SK-N-SH treated with all-trans-retinoic acid at 6 μM for 48 hours (cell line): ENCODE measurements around the gene POLDIP3.

Source experiments
- ATAC-seq: fragments of 200-7000 bp; cut with Tn5 transposase; 3 replicates; pipeline ENCODE4 v1.9.1; 2020; ENCODE audit warnings: mild to moderate bottlenecking, moderate library complexity
- ARNTL ChIP-seq: fragments of 450-650 bp; formaldehyde crosslinking; IDR thresholded peaks from 2 replicates; pipeline ENCODE4 v1.5.0; 2020; ENCODE audit warnings: low read depth, mild to moderate bottlenecking, moderate library complexity, borderline replicate concordance
- CSDC2 ChIP-seq: fragments of 250-450 bp; sonication (Bioruptor Pico); IDR thresholded peaks from 2 replicates; pipeline ENCODE4 v1.5.0; 2020; ENCODE audit warnings: mild to moderate bottlenecking, moderate library complexity
- ESRRG ChIP-seq: fragments of 250-450 bp; sonication (Bioruptor Pico); IDR thresholded peaks from 2 replicates; pipeline ENCODE4 v1.6.1; 2021; ENCODE audit warnings: mild to moderate bottlenecking
- PPARA ChIP-seq: fragments of 250-450 bp; sonication (Bioruptor Pico); IDR thresholded peaks from 2 replicates; pipeline ENCODE4 v1.5.0; 2020; ENCODE audit warnings: mild to moderate bottlenecking, borderline replicate concordance
- RARB ChIP-seq: fragments of 250-450 bp; sonication (Bioruptor Pico); IDR thresholded peaks from 2 replicates; pipeline ENCODE4 v1.8.0; 2021; ENCODE audit warnings: mild to moderate bottlenecking, moderate library complexity
- SNAI2 ChIP-seq: fragments of 250-450 bp; sonication (Bioruptor Pico); IDR thresholded peaks from 2 replicates; pipeline ENCODE4 v1.5.0; 2020; ENCODE audit warnings: mild to moderate bottlenecking, moderate library complexity
- TCF4 ChIP-seq: fragments of 250-450 bp; sonication (Bioruptor Pico); IDR thresholded peaks from 2 replicates; pipeline ENCODE4 v1.8.0; 2021; ENCODE audit warnings: mild to moderate bottlenecking, moderate library complexity, borderline replicate concordance
- TOX ChIP-seq: fragments of 250-450 bp; sonication (Bioruptor Pico); IDR thresholded peaks from 2 replicates; pipeline ENCODE4 v1.8.0; 2021; ENCODE audit warnings: mild to moderate bottlenecking, moderate library complexity, borderline replicate concordance
- ZC3H10 ChIP-seq: fragments of 250-450 bp; sonication (Bioruptor Pico); IDR thresholded peaks from 2 replicates; pipeline ENCODE4 v1.5.1; 2021; ENCODE audit warnings: mild to moderate bottlenecking, moderate library complexity
- ZFP3 ChIP-seq: fragments of 250-450 bp; sonication (Bioruptor Pico); IDR thresholded peaks from 2 replicates; pipeline ENCODE4 v1.5.0; 2020; ENCODE audit warnings: mild to moderate bottlenecking, moderate library complexity
- ZFP30 ChIP-seq: fragments of 450-650 bp; formaldehyde crosslinking; IDR thresholded peaks from 2 replicates; pipeline ENCODE4 v1.5.0; 2022; ENCODE audit warnings: mild to moderate bottlenecking, moderate library complexity
- ZNF565 ChIP-seq: fragments of 450-650 bp; formaldehyde crosslinking; conservative IDR thresholded peaks from 2 replicates; pipeline ENCODE4 v1.5.0; 2020; ENCODE audit warnings: low read depth, mild to moderate bottlenecking, moderate library complexity
- ZNF70 ChIP-seq: fragments of 450-650 bp; formaldehyde crosslinking; IDR thresholded peaks from 2 replicates; pipeline ENCODE4 v1.5.0; 2020; ENCODE audit warnings: mild to moderate bottlenecking, moderate library complexity
- ZNF8 ChIP-seq: fragments of 450-650 bp; formaldehyde crosslinking; IDR thresholded peaks from 2 replicates; pipeline ENCODE4 v1.5.0; 2020; ENCODE audit warnings: mild to moderate bottlenecking, moderate library complexity
- TF ChIP-seq, protein P1 (sequence below): fragments of 250-450 bp; sonication (Bioruptor Pico); IDR thresholded peaks from 2 replicates; pipeline ENCODE4 v1.8.0; 2021; ENCODE audit warnings: low read depth, mild to moderate bottlenecking, moderate library complexity, borderline replicate concordance
- TF ChIP-seq, protein P2 (sequence below): fragments of 250-450 bp; sonication (Bioruptor Pico); IDR thresholded peaks from 2 replicates; pipeline ENCODE4 v1.5.1; 2020; ENCODE audit warnings: low read depth, mild to moderate bottlenecking, moderate library complexity
- TF ChIP-seq, protein P3 (sequence below): fragments of 250-450 bp; sonication (Bioruptor Pico); IDR thresholded peaks from 2 replicates; pipeline ENCODE4 v1.5.0; 2020; ENCODE audit warnings: mild to moderate bottlenecking, moderate library complexity

The POLDIP3 gene

DNA sequence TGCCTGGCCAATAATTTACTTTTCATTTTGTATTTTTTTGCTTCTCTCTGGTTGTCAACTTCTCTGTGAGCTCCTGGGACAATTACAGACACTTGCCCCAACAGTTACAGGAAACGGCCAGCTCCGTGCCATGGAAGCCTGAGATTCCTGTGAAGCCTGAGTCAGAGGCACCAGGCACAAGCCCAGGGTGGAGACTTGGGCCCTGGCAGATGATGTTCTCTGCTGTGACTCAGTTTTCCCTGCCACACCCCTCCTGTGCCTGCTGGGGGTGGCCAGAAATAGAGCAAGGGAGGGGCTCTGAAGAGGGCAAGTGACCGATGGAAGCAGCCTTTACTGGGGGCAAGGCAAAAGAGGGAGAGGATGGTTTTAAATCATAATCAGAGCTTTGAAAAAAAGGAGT lies 20.8 kb upstream of the POLDIP3 start:
- ATAC-seq: peak; percentile 94
- TF ChIP-seq CSDC2 (CRISPR knock-in tag): no peak
- no peak for TF ChIP-seq ZC3H10 (CRISPR knock-in tag)
- TF ChIP-seq, protein P1, sequence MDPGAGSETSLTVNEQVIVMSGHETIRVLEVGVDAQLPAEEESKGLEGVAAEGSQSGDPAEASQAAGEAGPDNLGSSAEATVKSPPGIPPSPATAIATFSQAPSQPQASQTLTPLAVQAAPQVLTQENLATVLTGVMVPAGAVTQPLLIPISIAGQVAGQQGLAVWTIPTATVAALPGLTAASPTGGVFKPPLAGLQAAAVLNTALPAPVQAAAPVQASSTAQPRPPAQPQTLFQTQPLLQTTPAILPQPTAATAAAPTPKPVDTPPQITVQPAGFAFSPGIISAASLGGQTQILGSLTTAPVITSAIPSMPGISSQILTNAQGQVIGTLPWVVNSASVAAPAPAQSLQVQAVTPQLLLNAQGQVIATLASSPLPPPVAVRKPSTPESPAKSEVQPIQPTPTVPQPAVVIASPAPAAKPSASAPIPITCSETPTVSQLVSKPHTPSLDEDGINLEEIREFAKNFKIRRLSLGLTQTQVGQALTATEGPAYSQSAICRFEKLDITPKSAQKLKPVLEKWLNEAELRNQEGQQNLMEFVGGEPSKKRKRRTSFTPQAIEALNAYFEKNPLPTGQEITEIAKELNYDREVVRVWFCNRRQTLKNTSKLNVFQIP (CRISPR knock-in tag): no peak
- no peak for TF ChIP-seq TCF4 (CRISPR knock-in tag)
- TF ChIP-seq, protein P2, sequence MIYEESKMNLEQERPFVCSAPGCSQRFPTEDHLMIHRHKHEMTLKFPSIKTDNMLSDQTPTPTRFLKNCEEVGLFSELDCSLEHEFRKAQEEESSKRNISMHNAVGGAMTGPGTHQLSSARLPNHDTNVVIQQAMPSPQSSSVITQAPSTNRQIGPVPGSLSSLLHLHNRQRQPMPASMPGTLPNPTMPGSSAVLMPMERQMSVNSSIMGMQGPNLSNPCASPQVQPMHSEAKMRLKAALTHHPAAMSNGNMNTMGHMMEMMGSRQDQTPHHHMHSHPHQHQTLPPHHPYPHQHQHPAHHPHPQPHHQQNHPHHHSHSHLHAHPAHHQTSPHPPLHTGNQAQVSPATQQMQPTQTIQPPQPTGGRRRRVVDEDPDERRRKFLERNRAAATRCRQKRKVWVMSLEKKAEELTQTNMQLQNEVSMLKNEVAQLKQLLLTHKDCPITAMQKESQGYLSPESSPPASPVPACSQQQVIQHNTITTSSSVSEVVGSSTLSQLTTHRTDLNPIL (CRISPR knock-in tag): no peak
- TF ChIP-seq ZNF70 (CRISPR knock-in tag): no peak

DNA sequence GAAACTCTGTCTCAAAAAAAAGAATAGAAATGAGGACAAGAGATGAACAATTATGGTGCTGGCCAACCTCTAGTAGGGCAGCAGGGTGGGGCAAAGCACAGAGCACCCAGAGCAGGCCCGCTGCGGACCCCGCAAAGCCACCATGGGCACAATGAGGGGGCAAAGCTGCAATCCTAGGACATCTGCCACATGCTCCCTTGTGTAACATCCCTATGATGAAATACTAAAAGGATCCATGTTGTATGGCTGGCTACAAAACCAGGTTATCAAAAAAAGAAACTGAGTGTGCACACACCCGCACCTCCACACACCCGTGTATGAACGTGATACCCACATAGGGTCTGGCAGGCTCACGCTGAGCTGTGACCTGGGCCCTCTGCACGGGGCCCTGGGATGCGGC lies 18.3 kb upstream of the POLDIP3 start:
- TF ChIP-seq RARB (CRISPR knock-in tag) (no peak), ZFP30 (CRISPR knock-in tag) (no peak), ARNTL (no peak), PPARA (no peak), ZNF70 (CRISPR knock-in tag) (no peak), TCF4 (CRISPR knock-in tag) (no peak), ZNF8 (CRISPR knock-in tag) (no peak), SNAI2 (CRISPR knock-in tag) (no peak), ZFP3 (CRISPR knock-in tag) (no peak)
- TF ChIP-seq, protein P2 (CRISPR knock-in tag): no peak
- no peak for ATAC-seq

DNA sequence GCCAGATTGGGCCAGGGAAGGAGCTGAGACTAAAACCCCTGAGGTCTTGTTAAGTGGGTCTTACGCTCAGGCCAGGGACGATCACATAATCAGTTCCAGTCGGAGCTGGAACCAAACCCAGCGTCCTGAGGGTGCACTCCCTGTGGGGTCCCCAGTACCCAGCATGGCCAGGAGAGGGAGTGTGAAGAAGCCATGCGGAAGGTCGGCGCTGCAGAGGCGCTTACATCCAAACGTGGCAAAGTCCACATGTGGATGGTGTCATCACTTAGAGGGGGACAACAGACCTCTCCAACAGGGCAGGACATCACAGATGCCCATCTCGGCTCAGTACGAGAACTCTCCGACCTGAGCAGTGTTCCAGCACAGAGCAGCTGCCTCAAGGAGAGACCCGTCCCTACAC lies 17.4 kb upstream of the POLDIP3 start:
- TF ChIP-seq RARB (CRISPR knock-in tag) (no peak), ZFP3 (CRISPR knock-in tag) (no peak), CSDC2 (CRISPR knock-in tag) (no peak), ZC3H10 (CRISPR knock-in tag) (no peak), TOX (CRISPR knock-in tag) (no peak), TCF4 (CRISPR knock-in tag) (no peak), ZNF565 (CRISPR knock-in tag) (no peak), PPARA (no peak)
- TF ChIP-seq, protein P3, sequence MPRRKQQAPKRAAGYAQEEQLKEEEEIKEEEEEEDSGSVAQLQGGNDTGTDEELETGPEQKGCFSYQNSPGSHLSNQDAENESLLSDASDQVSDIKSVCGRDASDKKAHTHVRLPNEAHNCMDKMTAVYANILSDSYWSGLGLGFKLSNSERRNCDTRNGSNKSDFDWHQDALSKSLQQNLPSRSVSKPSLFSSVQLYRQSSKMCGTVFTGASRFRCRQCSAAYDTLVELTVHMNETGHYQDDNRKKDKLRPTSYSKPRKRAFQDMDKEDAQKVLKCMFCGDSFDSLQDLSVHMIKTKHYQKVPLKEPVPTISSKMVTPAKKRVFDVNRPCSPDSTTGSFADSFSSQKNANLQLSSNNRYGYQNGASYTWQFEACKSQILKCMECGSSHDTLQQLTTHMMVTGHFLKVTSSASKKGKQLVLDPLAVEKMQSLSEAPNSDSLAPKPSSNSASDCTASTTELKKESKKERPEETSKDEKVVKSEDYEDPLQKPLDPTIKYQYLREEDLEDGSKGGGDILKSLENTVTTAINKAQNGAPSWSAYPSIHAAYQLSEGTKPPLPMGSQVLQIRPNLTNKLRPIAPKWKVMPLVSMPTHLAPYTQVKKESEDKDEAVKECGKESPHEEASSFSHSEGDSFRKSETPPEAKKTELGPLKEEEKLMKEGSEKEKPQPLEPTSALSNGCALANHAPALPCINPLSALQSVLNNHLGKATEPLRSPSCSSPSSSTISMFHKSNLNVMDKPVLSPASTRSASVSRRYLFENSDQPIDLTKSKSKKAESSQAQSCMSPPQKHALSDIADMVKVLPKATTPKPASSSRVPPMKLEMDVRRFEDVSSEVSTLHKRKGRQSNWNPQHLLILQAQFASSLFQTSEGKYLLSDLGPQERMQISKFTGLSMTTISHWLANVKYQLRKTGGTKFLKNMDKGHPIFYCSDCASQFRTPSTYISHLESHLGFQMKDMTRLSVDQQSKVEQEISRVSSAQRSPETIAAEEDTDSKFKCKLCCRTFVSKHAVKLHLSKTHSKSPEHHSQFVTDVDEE: no peak
- TF ChIP-seq, protein P1 (CRISPR knock-in tag): no peak
- TF ChIP-seq, all 23 proteins: peak for 0
- ATAC-seq: no peak

DNA sequence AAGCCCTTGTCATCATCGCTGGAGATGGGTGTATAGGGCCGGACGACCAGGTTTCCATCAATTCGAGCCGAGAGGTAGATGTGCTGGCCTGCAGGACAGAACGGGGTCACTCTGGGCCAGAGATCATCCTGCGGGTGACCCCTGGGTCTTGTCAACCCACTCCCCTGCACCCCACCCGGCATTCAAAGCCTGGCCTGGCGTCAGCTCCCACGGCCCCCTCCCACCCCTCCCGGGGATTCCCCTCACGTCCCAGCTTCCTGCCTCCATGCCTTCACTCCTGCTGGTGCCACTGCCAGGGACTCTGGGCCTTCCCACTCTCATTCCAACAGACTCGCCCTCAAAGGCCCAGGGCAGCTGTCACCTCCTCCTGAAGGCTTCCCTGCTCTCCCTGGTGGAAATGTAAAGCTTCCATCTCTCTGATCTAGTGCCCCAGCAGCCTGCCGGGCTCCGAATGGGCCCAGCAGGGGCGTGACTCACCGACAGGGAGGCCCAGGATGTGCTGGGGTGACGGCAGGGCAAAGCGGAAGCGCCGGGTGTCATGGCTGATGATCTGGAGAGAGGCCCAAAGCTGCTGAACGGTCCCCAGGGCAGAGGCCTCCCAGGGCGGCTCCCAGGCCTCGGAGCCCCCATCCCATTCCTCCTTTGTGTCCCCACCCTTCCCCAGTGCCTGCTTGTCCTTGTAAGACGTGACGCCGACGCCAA lies 16.4 kb upstream of the POLDIP3 start:
- TF ChIP-seq ESRRG (CRISPR knock-in tag) (no peak), RARB (CRISPR knock-in tag) (no peak)
- TF ChIP-seq, protein P2 (CRISPR knock-in tag): no peak
- ATAC-seq: no peak
